NB4 (cell line): Measurements from ENCODE around the gene FRMPD1.

ENCODE experiments used
- DNase-seq: peaks from one replicate; pipeline ENCODE4 v3.0.0; 2010; ENCODE audit warnings: low read depth
- H3K4me3 ChIP-seq: one replicate; pipeline ENCODE4 v1.5.1; 2011; ENCODE audit warnings: mild to moderate bottlenecking, low read depth, low read length, moderate library complexity
- MYC ChIP-seq: IDR thresholded peaks from 2 replicates; pipeline ENCODE4 v1.6.1; 2011; ENCODE audit warnings: low read depth, low read length
- POLR2A ChIP-seq: IDR thresholded peaks from 2 replicates; pipeline ENCODE4 v1.6.1; 2011; ENCODE audit warnings: mild to moderate bottlenecking; ENCODE audit not compliant: insufficient read length; ENCODE audit errors: extremely low read depth
- TF ChIP-seq, protein P1 (sequence below): IDR thresholded peaks from 2 replicates; pipeline ENCODE4 v1.6.1; 2011; ENCODE audit warnings: low read depth, low read length
- TF ChIP-seq, protein P2 (sequence below): IDR thresholded peaks from one replicate; pipeline ENCODE4 v1.5.1; 2012; ENCODE audit warnings: low read depth, low read length

Gene FRMPD1

DNA sequence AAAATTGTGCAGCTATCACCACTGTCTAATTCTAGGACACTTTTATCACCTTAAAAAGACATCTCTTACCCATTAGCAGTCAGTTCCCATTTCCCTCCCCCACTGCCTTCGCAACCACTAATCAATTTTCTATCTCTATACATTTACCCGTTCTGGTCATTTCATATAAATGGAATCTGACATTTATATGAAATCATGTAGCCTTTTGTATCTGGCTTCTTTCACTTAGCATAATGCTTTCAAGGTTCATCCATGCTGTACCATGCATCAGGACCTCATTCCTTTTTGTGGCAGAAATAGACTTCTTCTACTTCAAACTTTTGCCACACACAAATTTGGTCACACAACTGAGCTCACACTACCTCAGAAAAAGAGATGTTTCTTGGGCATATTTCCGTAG lies 32.2 kb downstream of the FRMPD1 start:
- DNase-seq, result no peak
- TF ChIP-seq, protein P1, sequence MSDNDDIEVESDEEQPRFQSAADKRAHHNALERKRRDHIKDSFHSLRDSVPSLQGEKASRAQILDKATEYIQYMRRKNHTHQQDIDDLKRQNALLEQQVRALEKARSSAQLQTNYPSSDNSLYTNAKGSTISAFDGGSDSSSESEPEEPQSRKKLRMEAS, result no peak
- TF ChIP-seq MYC (no peak), POLR2A (no peak)
- TF ChIP-seq, protein P2, sequence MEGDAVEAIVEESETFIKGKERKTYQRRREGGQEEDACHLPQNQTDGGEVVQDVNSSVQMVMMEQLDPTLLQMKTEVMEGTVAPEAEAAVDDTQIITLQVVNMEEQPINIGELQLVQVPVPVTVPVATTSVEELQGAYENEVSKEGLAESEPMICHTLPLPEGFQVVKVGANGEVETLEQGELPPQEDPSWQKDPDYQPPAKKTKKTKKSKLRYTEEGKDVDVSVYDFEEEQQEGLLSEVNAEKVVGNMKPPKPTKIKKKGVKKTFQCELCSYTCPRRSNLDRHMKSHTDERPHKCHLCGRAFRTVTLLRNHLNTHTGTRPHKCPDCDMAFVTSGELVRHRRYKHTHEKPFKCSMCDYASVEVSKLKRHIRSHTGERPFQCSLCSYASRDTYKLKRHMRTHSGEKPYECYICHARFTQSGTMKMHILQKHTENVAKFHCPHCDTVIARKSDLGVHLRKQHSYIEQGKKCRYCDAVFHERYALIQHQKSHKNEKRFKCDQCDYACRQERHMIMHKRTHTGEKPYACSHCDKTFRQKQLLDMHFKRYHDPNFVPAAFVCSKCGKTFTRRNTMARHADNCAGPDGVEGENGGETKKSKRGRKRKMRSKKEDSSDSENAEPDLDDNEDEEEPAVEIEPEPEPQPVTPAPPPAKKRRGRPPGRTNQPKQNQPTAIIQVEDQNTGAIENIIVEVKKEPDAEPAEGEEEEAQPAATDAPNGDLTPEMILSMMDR, result no peak

DNA sequence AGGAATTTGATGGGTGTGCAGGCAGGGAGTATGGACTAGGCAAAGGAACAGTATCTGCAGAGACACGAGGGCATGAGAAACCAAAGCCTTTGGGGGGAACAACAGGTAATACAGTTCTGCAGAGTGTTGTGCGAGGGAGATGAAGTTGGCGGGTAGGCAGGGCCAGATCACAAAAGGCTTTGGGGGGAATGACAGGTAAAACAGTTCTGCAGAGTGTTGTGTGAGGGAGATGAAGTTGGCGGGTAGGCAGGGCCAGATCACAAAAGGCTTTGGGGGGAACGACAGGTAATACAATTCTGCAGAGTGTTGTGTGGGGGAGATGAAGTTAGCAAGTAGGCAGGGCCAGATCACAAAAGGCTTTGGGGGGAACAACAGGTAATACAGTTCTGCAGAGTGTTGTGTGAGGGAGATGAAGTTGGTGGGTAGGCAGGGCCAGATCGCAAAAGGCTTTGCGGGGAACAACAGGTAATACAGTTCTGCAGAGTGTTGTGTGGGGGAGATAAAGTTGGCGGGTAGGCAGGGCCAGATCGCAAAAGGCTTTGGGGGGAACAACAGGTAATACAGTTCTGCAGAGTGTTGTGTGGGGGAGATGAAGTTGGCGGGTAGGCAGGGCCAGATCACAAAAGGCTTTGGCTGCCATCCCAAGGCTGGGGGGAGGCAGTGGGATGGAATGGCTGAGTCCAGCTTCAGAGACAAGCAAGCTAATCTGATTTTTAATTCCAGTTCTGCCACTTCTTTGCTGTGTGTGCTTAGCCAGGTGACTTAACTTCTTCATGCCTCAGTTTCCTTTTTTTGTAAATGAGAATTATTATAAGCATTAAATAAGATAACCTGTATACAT lies 33.0 kb downstream of the FRMPD1 start:
- TF ChIP-seq, protein P1, result no peak
- TF ChIP-seq, protein P2, result no peak
- no peak for TF ChIP-seq MYC
- no peak for TF ChIP-seq POLR2A
- H3K4me3 ChIP-seq, result no peak overlapping the region
- no peak for DNase-seq

More for the DNA sequence above, 32.2 kb downstream of the FRMPD1 start:
- H3K4me3 ChIP-seq, result no peak overlapping the region

DNA sequence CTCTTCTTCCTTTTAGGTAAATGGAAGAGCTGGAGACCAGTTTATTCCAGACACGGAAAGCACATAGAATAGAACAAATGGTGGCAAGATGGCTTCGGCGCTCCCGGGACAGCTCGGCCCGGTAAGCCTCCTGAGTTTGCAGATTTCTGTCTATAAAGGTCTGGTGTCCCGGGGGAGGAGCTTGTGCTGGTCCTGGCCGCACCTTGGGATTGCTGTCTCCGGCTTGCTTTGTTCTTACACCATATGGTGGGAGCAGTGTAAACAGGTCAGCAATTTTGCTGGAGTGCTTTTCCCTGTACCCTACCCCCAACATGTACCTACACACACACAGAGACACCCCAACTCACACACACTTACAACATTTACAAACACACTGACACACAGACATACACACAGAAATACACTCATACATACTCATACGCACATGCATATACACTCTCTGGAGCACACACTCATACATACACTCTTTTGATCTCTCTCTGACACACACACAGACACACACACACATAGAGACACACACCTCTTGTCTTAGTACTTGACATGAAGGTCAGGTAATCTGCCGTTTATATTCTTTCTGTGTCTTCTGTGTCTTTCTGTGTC lies 42.0 kb downstream of the FRMPD1 start:
- DNase-seq, result no peak
- no peak for TF ChIP-seq MYC
- no peak for TF ChIP-seq POLR2A
- TF ChIP-seq, protein P1, result no peak
- TF ChIP-seq, protein P2, result no peak

DNA sequence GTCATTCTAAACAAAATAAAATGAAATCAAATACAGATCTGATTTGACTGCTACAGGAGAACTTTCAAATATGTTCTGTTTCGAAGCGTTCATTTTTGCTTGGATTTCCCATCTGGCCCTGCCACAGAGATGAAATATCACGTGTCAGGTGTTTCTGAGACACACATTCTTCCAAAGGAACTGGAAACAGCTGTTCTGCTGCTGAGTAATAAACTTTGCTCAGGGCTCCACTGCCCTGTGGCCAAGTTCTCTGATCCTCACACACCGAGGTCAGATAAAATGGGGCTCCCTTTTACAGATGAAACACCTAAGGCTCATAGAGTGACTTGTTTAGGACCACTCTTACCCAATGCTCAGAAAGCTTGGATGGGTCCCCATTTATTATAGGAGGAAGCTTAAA lies 42.5 kb downstream of the FRMPD1 start:
- H3K4me3 ChIP-seq, result no peak overlapping the region
- TF ChIP-seq POLR2A (no peak), MYC (no peak)
- TF ChIP-seq, protein P2, result no peak
- TF ChIP-seq, protein P1, result no peak
- no peak for DNase-seq

More for the DNA sequence above, 42.0 kb downstream of the FRMPD1 start:
- no peak overlapping the region for H3K4me3 ChIP-seq

DNA sequence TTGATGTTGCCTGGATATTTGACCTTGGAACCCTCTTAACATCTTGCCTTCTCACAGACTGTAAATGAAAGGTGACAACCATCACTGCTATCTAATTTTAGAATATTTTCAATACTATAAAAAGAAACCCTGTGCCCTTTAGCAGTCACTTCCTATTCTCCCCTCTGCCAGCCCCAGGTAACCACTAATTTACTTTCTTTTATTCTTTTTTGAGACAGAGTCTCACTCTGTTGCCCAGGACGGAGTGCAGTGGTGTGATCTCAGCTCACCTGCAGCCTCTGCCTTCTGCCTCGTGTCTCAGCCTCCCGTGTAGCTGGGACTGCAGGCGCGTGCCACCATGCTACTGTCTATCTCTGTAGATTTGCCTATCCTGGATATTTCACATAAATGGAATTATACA lies 43.6 kb downstream of the FRMPD1 start:
- DNase-seq, result no peak
- no peak overlapping the region for H3K4me3 ChIP-seq
- TF ChIP-seq, protein P2, result no peak
- TF ChIP-seq, protein P1, result no peak
